Tongue (tissue), 2 donors: ENCODE data around the gene FKBP1A. TPM values are rescaled to one million over a fixed set of nuclear protein-coding genes. Genes with fewer than 3 reads are reported as not detected.
"Not testable (repeated sequence)": the region's sequence is repeated elsewhere in the genome, so short reads cannot be mapped to it uniquely, and the experiment has no call there.

ENCODE experiments used
- DNase-seq: peaks from one replicate; pipeline ENCODE4 v3.0.0-alpha.2; 2015
- total RNA-seq: library from RNA; depleted of rRNA; stranded (reverse); fragments of >200 nt; gene quantifications from one replicate; pipeline ENCODE4 v1.2.3, GENCODE V29; 2014

FKBP1A gene
- total RNA-seq, 1 donor from 2014 or later = 108 TPM

- DNase-seq = no peak
These were observed 23.0 kb upstream of the FKBP1A start for GRCh38 chr20:1415667-1416468.

- no peak for DNase-seq
These were observed 22.1 kb upstream of the FKBP1A start for GRCh38 chr20:1414982-1415381.

DNA sequence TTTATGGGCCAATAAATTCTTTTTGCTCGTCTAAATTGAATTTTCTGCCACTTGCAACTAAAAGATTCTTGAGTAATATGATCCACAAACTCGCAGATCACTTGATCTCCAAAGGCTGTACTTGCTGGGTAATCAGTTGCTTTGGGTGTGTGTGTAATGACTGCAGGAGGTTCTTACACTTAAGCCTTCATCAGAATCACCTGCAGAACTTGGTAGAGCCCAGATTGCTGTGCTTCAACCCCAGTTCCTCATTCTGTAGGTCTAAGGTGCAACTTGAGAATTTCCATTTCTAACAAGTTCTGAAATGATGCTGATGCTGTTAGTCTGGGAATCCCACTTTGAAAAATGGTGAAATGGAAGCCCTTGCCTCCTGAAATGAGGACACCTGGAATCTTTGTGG lies 12.9 kb upstream of the FKBP1A start:
- DNase-seq = no peak

DNA sequence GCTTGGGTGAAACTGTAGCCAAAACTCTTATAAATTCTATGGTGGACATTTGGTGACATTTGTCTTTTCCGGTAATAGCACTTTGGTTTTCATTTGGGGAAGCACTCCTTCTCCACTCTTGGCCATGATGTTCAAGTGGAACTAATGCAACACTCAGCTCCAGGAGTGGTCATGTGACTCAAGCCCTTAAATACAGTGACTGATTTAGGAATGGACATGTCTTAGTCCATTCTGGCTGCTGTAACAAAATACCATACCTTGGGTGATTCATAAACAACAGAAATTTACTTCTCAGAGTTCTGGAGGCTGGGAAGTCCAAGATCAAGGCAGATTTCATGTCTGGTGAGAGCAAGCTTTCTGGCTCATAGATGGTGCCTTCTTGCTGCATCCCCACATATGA lies 10.8 kb upstream of the FKBP1A start:
- no peak for DNase-seq

GRCh38 chr20:1402149-1402548 lies 9.3 kb upstream of the FKBP1A start:
- DNase-seq = no peak

DNA sequence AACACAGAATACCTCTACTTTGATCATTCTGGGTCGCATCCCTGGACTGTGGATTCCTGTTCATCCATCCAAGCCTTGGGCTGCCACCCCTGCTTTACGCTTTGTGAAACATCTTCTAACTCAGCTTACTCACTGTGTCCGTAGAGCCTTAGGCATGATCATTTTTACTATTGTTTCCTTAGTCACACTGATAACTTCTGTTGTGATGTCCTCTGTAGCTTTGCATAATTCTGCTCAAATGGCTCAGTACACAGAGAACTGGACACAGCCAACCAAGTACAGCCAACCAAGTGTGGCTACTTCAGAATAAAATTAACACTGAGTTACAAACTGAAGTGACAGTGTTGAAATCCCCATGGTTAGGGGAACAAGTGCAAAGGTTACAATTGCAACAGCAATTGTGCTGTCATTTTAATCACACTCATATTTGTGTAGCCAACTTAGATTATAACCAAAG lies 8.6 kb upstream of the FKBP1A start:
- no peak for DNase-seq

DNA sequence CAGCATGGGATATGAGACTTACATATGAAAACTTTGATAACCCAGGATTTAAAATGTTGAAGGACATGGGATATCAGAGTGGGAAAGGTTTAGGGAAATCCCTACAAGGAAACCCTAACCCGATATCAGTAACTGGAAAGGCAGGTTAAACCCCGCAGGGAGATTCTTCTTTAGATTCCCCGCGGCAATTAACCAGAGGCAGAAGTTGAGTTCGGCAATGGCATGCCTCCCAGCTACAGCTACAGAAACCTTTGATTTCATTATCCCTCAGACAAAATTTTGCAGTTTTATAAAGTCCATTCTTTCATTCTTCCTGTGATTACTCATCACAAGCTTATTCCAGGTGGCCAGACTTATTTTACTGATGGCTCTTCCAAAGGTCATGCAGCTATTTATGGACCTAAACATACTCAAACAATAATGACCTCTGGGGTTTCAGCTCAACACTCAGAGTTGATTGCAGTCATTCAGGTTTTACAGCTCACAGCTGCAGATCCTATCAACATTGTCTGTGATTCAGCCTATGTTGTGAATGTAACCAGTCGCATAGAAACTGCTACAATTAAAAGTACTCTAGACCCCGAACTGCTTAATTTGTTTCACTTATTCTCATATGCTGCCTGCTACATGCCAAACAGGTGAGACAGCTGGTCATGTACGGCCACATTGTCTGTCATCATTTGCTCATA lies 7.0 kb upstream of the FKBP1A start:
- not testable (repeated sequence) for DNase-seq

DNA sequence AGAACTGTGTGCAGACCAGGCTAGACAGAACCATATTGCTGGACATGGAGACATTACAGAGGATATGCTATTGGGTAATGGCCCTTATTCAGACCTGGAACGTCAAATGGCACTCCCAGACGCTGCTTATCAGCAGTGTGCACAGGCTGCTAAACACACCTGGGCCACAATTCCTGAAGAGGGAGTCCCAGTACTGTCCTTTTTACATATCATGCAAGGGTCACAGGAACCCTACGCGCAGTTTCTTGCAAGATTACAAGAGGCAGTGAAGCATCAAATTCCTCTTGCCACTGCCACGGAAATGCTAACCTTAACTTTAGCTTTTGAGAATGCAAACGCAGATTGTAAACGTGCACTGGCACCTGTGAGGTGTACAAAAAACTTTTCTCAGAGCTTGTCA lies 5.3 kb upstream of the FKBP1A start:
- DNase-seq = not testable (repeated sequence)

DNA sequence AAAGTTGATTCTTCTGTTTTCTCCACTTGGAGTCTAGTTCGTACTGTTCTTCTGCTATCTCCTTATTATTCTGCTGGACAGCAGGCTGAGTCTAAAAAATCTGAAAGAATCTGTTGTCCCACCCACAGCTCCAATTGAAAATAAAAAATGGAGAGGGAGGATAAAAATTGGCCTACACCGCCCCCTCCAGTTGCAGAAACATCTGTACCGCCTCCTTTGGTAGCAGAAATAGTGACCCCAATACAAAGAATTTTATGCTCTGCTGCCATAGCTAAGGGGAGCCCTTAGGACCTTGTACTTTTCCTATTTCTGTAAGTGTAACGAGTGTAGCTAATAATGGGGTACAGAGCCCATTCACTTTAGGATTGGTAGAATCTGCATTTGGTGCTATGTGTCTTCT lies 4.9 kb upstream of the FKBP1A start:
- no peak for DNase-seq

- no peak for DNase-seq
These were observed 3.8 kb upstream of the FKBP1A start for GRCh38 chr20:1396702-1397101.

GRCh38 chr20:1396264-1396663 lies 3.4 kb upstream of the FKBP1A start:
- no peak for DNase-seq

- no peak for DNase-seq
These were observed 1.8 kb upstream of the FKBP1A start for GRCh38 chr20:1394686-1395085.

GRCh38 chr20:1393507-1393882 lies 641 bp upstream of the FKBP1A start:
- DNase-seq = no peak

- DNase-seq = no peak
These were observed 486 bp downstream of the FKBP1A start for GRCh38 chr20:1392443-1392692.

- DNase-seq = no peak
These were observed 1.0 kb downstream of the FKBP1A start for GRCh38 chr20:1391640-1392442.

DNA sequence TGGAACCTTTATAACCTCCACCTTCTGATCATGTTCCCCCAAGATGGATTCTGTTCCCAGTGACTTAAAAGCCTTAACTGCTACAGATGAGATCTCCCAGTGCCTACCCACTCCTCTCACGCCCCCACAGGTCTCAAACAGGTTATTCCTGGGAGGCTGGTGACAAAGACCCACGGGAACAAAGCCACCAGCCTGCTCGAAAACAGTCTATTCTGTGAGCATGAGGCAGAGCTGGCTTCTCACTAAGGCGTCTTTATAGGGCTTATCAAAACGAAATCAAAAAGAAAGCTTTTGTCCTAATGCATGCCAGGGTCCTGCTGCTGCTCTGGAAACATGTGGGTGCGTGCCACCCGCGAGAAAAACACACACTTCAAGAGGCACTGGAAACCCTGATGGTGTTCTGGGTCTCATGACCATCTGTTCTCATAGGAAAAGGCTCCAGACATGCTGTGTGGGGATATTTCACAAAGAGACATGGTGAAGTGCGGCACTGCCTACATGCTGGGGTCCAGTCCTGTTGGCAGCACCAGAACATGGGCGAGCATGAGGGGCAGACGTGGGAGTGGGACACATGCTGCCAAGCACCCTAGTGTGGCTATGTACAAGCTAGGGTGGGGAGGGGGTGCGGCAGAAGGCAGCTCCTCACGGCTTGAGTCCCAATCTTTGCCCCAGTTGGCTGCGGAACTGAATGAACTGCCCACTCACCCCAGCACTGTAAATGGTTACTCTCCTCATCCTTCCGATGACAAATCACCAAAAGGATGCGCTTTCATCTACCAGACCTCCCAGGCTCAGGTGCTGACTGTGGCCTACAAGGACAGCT lies 2.1 kb downstream of the FKBP1A start:
- DNase-seq = no peak

GRCh38 chr20:1389703-1390580 lies 2.9 kb downstream of the FKBP1A start:
- DNase-seq = no peak

- no peak for DNase-seq
These were observed 3.9 kb downstream of the FKBP1A start for GRCh38 chr20:1388741-1389483.

GRCh38 chr20:1388253-1388652 lies 4.6 kb downstream of the FKBP1A start:
- no peak for DNase-seq

- DNase-seq = no peak
These were observed 6.5 kb downstream of the FKBP1A start for GRCh38 chr20:1386323-1386722.
